HG03520 (cell line): ENCODE data around the gene C1QTNF3.
"Not testable (repeated sequence)": the region's sequence is repeated elsewhere in the genome, so short reads cannot be mapped to it uniquely, and the experiment has no call there.

Source experiments
- ATAC-seq: cut with Tn5 transposase; IDR thresholded peaks from one replicate; pipeline ENCODE4 v1.9.1; 2021; ENCODE audit warnings: mild to moderate bottlenecking, moderate library complexity; ENCODE audit not compliant: unreplicated experiment

Gene C1QTNF3

GRCh38 chr5:34053133-34053532, 10.1 kb upstream of the C1QTNF3 start:
- no peak for ATAC-seq

DNA sequence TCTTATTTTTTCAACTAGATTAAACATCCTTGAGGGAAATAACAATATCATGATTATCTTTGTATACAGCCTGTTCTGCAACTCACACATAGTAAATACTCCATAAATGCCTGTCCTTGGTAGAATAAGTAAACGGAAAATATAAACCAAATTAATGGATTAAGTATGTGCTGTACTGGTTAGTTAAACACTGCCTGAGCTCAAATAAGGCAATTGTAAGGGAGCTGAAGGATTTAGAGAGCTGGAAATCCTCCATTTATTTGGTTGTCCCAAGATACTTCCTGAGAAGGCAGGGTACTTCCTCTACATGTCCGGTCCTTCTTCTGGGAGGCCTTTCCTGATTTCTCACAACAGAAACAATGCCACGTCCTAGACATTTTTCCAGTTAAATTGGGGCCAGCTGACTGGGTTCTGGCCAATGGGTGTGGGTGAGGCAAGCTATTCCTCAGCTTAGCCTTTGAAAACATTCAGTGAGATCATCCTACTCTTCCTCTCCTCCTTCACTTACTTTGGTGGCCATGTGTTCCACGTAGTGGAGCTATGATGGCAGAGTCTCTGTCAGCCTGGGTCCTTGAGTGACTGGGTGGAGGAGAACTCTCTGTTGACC, 8.5 kb upstream of the C1QTNF3 start:
- no peak for ATAC-seq

GRCh38 chr5:34047774-34048572, 5.0 kb upstream of the C1QTNF3 start:
- ATAC-seq: no peak

DNA sequence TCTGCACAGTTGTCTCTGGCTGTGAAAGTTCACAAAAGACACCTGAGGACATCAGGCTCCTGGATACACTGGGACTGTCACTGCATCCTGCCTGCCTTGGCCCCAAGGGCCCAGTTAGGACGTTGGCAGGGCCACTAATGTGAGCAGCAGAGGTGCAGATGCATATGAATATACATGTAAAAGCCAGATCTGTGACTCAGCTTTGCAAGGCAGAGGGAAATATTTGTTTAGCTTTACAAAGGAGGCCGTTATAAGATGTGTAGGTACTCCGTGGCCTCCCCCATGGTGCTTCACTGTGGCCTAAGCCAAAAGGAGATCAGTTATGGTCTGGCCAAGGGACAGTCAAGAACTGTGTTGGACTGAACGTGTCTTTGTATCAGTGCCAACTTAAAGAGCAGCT, 4.1 kb upstream of the C1QTNF3 start:
- ATAC-seq: no peak

- no peak for ATAC-seq
Observed at GRCh38 chr5:34045996-34046395, 3.0 kb upstream of the C1QTNF3 start.

GRCh38 chr5:34045023-34045422, 2.0 kb upstream of the C1QTNF3 start:
- ATAC-seq: no peak

DNA sequence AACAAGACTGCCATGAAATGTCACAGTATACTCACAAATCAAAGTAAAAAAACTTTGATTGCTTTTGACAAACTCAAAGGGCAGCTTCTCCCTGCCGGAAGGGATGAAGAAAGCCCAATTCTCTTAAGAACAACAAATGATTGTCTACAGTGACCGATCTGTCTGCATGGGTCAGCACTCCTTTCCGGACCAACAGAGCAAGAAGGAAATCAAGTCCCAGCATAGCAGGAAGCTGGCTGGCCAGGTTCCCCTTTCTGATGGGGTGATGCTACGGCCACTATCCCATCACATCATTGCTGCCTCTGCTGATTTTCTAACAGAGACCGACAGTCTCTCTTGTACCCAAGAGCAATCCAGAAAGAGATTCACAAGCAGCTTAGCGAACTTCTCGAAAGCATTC, 692 bp downstream of the C1QTNF3 start:
- no peak for ATAC-seq

- no peak for ATAC-seq
Observed at GRCh38 chr5:34041247-34041972, 1.6 kb downstream of the C1QTNF3 start.

GRCh38 chr5:34040472-34040871, 2.5 kb downstream of the C1QTNF3 start:
- ATAC-seq: no peak

GRCh38 chr5:34039398-34040157, 3.4 kb downstream of the C1QTNF3 start:
- no peak for ATAC-seq

- ATAC-seq: no peak
Observed at GRCh38 chr5:34038838-34039237, 4.2 kb downstream of the C1QTNF3 start.

GRCh38 chr5:34038390-34038789, 4.6 kb downstream of the C1QTNF3 start:
- ATAC-seq: no peak

DNA sequence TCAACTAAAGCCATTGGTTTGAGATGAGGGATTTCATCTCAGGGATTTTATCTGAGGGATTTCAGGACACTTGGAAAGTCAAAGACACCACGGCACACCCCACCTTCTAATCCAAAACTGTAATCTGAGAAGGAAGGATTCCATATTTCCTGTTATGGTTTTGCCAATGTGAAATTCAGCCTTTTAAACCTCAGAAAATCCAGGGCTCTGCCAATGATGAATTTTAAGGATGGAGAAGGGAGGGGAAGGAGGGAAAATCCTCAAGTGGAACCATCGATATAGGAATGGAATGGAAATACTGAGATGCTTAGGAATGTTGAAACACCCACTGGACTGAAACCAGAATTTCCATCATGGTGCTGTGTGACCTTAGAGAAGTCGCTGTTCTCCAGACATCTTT, 5.3 kb downstream of the C1QTNF3 start:
- ATAC-seq: no peak

- no peak for ATAC-seq
Observed at GRCh38 chr5:34035756-34036155, 7.3 kb downstream of the C1QTNF3 start.

- ATAC-seq: no peak
Observed at GRCh38 chr5:34034534-34035327, 8.3 kb downstream of the C1QTNF3 start.

- ATAC-seq: no peak
Observed at GRCh38 chr5:34031966-34032365, 11.0 kb downstream of the C1QTNF3 start.

DNA sequence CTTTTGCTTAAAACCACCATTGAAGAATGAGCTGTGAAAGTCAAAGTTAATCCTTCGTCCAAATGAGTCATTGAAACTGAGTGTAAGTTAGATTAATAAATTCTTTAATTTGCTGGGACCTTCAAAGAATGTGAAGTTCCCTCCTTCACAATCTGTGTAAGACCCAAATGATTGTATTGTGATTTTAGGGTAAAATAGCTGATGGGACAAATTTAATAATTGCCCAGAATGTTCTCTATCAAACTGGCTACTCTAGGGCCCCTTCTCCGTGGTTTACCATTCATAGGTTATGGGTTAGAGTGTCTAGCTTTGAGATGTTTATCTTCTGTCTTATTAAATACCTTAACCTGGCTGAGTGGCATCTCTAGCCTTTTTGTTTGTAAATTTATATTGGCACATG, 11.9 kb downstream of the C1QTNF3 start:
- ATAC-seq: no peak

- ATAC-seq: not testable (repeated sequence)
Observed at GRCh38 chr5:34030585-34030984, 12.4 kb downstream of the C1QTNF3 start.

DNA sequence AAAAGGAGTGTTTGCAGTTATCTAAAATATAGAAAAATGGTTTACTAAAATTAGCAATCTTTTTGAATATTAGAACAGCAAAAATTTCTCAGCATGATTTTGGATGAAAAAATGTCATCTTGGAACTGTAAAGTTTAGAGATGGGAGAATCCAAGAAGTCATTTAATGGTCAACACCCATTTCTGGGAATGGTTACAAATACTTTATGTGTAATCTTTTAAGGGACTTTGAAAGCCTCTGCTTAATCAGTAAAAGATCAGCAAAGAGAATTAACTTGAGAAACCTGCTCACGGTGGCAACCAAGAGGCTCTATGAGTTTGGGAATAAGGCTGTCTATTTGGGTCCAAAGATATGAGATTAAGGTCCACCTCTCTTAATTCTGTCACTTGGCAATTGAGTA, 13.0 kb downstream of the C1QTNF3 start:
- ATAC-seq: no peak

DNA sequence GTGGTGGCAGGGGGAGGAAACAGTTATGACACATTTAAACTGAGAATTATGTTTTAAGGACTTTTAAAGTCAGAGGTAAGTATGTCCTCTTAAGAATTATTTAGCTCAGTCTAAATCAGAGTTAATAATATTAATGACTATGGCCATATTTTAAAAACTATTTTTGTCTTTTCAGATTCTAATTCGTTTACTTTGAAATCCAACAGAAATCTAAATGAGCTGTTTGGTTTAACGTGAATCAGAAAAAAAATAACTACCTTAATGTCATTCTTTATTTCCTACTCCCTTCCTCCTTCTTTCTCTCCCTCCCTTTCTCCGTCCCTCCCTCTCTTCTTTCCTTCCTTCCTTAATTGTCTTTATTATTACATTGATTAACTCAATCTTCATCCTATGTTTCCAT, 14.7 kb downstream of the C1QTNF3 start:
- no peak for ATAC-seq
